ENCODE results near the gene NANOS3. TPM values are rescaled to one million over a fixed set of nuclear protein-coding genes. Genes with fewer than 3 reads are reported as not detected.

The NANOS3 gene
- total and polyA plus RNA-seq, 2 experiments from 2014 or later = not detected

DNA sequence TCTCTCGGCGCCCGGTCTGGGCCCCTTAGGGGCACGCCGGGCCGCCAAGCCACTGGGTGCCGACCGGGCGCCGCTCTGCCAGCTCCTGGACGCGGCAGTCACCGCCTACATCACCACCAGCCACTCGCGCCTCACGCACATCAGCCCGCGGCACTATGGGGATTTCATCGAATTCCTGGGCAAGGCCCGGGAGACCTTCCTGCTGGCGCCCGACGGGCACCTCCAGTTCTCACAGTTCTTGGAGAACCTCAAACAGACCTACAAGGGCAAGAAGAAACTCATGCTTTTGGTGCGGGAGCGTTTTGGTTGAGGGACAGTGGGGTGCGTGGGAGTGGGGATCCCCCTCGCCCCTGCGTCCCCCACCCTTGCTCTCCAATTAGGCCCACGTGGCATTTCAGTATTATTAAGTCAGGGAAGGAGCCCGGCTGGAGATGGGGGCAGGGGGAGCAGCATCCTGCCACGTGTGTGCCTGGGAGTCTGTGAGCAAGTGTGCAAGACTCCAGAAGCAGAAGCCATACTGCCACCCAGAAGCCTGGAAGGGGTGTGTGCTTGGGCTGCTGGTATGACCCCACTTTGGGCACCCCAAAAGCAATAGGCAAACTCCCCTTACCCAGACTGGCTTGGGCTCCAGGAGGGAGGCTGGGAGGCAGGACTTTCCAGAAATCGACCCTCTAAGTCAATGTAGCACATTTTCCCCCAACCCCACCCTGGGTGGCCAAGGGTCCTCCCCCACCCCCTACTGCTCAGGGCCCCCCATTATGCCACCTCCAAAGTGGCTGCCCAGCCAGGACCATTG lies 46.0 kb upstream of the NANOS3 start (continued):
- TF ChIP-seq, protein P1, sequence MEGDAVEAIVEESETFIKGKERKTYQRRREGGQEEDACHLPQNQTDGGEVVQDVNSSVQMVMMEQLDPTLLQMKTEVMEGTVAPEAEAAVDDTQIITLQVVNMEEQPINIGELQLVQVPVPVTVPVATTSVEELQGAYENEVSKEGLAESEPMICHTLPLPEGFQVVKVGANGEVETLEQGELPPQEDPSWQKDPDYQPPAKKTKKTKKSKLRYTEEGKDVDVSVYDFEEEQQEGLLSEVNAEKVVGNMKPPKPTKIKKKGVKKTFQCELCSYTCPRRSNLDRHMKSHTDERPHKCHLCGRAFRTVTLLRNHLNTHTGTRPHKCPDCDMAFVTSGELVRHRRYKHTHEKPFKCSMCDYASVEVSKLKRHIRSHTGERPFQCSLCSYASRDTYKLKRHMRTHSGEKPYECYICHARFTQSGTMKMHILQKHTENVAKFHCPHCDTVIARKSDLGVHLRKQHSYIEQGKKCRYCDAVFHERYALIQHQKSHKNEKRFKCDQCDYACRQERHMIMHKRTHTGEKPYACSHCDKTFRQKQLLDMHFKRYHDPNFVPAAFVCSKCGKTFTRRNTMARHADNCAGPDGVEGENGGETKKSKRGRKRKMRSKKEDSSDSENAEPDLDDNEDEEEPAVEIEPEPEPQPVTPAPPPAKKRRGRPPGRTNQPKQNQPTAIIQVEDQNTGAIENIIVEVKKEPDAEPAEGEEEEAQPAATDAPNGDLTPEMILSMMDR (conservative IDR thresholded peaks at IDR 0.05; ENCODE audit: low read depth in 2 of 2) = no peak
- TF ChIP-seq POLR2AphosphoS5 (IDR thresholded peaks at IDR 0.05; ENCODE audit: low read depth) = no peak
- TF ChIP-seq CREB1 (CRISPR knock-in tag; IDR thresholded peaks at IDR 0.05; ENCODE audit: low read depth) = no peak
- no peak for TF ChIP-seq EZH2 (IDR thresholded peaks at IDR 0.05; ENCODE audit: low read depth, unreplicated experiment)
- TF ChIP-seq JUNB (IDR thresholded peaks at IDR 0.05; ENCODE audit: unreplicated experiment) = no peak
- TF ChIP-seq ZNF114 (CRISPR knock-in tag; IDR thresholded peaks at IDR 0.05) = no peak

DNA sequence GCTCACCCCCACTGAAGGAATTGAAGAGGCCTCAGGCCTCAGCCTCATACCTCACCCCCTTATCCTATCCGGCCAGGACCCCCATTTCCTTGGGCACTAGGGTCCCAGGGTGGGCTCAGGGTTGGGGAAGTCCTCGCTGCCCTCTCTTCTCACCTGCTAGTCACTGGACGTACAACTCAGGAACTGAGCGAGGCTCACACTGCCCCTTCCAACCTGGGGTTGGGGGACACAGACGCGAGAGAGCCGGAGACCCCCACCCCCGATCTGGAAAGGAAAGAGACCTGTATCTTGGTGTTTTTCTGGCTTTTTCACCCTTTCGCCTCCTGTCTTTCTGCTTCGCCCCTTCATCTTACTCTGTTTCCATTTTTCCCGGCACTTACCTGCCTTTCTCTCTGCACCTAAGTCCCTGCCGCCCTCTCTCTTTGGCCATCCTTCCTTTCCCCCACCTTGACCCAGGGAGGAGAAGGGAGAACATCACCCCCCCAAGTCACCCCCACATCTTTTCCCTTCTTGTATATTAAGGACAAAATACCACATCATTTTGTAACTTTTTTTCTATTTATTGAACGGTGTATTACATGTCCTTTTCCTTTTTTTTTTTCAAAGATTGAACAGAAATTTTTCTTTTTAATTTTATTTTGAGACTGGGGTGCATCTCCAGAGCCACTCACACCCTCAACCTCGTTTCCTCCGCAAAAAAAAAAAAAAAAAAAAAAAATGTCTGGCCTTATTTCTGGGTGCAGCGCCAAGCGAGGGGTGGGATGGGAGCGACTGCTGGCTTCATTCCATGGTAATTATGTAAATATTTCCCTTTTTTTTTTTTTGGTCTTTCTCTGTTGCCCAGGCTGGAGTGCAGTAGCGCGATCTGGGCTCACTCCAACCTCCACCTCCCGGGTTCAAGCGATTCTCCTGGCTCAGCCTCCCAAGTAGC lies 45.1 kb upstream of the NANOS3 start:
- Histone ChIP-seq H4K20me1 (replicated peaks; ENCODE audit: insufficient read depth) (peaks cover under 1% of the 10 kb centered on the region), H3K9me2 (ENCODE audit: insufficient read depth) (no peaks in the 10 kb centered on the region), H3K79me2 (replicated peaks; ENCODE audit: insufficient read depth) (no peaks in the 10 kb centered on the region), H3K4me3 (no peak overlapping the region), H3F3A (replicated peaks; ENCODE audit: low read depth) (peaks cover 20% of the 10 kb centered on the region; the same call in 1 of the 2 replicates), H2AFZ (no peak overlapping the region), H3K4me1 (ENCODE audit: insufficient read depth) (peaks cover 14% of the 10 kb centered on the region; the same call in 1 of the 2 replicates), H3K4me2 (no peak overlapping the region), H3K27me3 (ENCODE audit: insufficient read depth) (no peaks in the 10 kb centered on the region), H3K36me3 (ENCODE audit: insufficient read depth) (peaks cover 3% of the 10 kb centered on the region; the same call in 1 of the 2 replicates), H3K27ac (ENCODE audit: low read depth) (no peak overlapping the region)
- no peak for DNase-seq (ENCODE audit: low spot score)
- Mint-ChIP-seq H3K4me1 (peaks cover 15% of the 10 kb centered on the region), H3K4me3 (no peak overlapping the region), H3K27ac (no peak overlapping the region), H3K9me3 (no peaks in the 10 kb centered on the region; the same call in 2 of the 3 replicates), H3K27me3 (ENCODE audit: insufficient read depth, low read depth, poor library complexity) (peaks cover 11% of the 10 kb centered on the region), H3K36me3 (ENCODE audit: low read depth) (peaks cover 35% of the 10 kb centered on the region)
- no peak for ATAC-seq
- no peak for TF ChIP-seq STAT1 (IDR thresholded peaks at IDR 0.05; ENCODE audit: unreplicated experiment)
- TF ChIP-seq NANOG (IDR thresholded peaks at IDR 0.05; ENCODE audit: borderline replicate concordance) = no peak
- TF ChIP-seq, protein P2, sequence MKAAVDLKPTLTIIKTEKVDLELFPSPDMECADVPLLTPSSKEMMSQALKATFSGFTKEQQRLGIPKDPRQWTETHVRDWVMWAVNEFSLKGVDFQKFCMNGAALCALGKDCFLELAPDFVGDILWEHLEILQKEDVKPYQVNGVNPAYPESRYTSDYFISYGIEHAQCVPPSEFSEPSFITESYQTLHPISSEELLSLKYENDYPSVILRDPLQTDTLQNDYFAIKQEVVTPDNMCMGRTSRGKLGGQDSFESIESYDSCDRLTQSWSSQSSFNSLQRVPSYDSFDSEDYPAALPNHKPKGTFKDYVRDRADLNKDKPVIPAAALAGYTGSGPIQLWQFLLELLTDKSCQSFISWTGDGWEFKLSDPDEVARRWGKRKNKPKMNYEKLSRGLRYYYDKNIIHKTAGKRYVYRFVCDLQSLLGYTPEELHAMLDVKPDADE (IDR thresholded peaks at IDR 0.05) = no peak
- TF ChIP-seq JUNB (IDR thresholded peaks at IDR 0.05; ENCODE audit: unreplicated experiment) = no peak

All from GM23338 (cell line).